Panc1 (cell line): ENCODE results near the gene TRIM25.

Experiments used
- POLR2AphosphoS5 ChIP-seq: IDR thresholded peaks from 2 replicates; pipeline ENCODE4 v1.6.1; 2012; ENCODE audit warnings: mild to moderate bottlenecking, low read depth, low read length, moderate library complexity
- REST ChIP-seq, 2 experiments: IDR thresholded peaks; 2 replicates each; pipeline ENCODE4 v1.6.1; 2011 to 2012; ENCODE audit warnings: low read depth in 2 of 2, control low read depth in 1 of 2, low read length in 1 of 2, mild to moderate bottlenecking in 1 of 2, moderate library complexity in 1 of 2; ENCODE audit not compliant: insufficient read depth in 1 of 2
- TCF7L2 ChIP-seq: IDR thresholded peaks from 2 replicates; pipeline ENCODE4 v1.6.1; 2011; ENCODE audit warnings: mild to moderate bottlenecking, low read depth, low read length, inconsistent platforms
- TF ChIP-seq, protein P1 (sequence below): fragments of 450-650 bp; IDR thresholded peaks from 2 replicates; pipeline ENCODE4 v1.5.1; 2017; ENCODE audit warnings: mild to moderate bottlenecking

DNA sequence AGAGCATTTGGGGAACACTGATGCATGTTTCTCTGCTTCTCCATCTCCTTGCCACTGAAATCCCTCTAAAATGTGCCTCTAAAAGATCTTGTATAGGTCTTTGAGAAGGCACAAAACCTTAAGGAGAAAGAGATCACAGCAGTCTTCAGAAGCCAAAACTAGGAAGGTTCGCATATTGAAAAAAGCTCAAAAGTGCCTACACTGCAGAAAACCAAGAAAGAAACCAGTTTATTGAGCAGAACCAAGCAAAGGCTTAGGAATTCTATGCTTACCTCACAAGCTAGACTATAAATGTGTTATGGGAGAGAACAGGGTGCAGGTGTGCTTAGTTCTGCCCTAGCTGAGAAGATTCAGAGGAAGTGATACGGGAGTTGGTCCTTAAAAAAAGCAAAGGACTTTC is 63.3 kb downstream of the TRIM25 start:
- TF ChIP-seq, protein P1, sequence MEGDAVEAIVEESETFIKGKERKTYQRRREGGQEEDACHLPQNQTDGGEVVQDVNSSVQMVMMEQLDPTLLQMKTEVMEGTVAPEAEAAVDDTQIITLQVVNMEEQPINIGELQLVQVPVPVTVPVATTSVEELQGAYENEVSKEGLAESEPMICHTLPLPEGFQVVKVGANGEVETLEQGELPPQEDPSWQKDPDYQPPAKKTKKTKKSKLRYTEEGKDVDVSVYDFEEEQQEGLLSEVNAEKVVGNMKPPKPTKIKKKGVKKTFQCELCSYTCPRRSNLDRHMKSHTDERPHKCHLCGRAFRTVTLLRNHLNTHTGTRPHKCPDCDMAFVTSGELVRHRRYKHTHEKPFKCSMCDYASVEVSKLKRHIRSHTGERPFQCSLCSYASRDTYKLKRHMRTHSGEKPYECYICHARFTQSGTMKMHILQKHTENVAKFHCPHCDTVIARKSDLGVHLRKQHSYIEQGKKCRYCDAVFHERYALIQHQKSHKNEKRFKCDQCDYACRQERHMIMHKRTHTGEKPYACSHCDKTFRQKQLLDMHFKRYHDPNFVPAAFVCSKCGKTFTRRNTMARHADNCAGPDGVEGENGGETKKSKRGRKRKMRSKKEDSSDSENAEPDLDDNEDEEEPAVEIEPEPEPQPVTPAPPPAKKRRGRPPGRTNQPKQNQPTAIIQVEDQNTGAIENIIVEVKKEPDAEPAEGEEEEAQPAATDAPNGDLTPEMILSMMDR, result no peak
- TF ChIP-seq POLR2AphosphoS5 (no peak), REST (IDR thresholded peaks at IDR 0.05; ENCODE audit: insufficient read depth in 1 of 2, low read depth in 2 of 2, low read length in 1 of 2) (no peak), TCF7L2 (no peak)
